Astrocyte of the cerebellum (primary cell): ENCODE measurements around the gene SHQ1.

Experiments
- DNase-seq: peaks from one replicate; pipeline ENCODE4 v3.0.0-alpha.2; 2011; ENCODE audit warnings: low read depth
- H3K4me3 ChIP-seq: 2 replicates; pipeline ENCODE4 v1.5.1; 2011; ENCODE audit warnings: mild to moderate bottlenecking, low read depth, low read length, moderate library complexity
- in situ Hi-C: cut with HindIII; loops from 2 replicates; pipeline ENCODE4 v1.10.0; 2017; ENCODE audit warnings: low sequenced_read_pairs
- TF ChIP-seq, protein P1 (sequence below): IDR thresholded peaks from 2 replicates; pipeline ENCODE4 v1.5.1; 2012; ENCODE audit warnings: low read length, low read depth, moderate library complexity, mild to moderate bottlenecking; ENCODE audit errors: missing control alignments

Gene SHQ1

DNA sequence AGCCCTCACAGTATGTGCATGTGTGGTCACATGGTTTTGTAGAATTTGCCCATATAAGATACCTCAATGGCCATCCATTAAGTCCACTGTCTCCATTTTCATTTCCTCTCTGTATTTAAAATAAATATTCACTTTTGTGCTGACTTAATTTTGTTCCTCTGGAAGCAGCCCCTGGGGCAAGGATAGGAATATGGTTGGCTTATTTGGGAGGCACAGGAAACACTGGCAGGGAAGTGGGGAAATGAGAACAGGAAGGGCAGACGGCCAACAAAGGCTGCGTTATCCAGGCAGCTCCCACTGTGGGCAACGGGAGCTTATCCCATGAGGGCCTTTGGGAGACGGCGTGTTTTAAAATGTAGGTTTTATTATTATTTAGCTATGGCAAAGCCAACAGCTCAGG, 148.6 kb downstream of the SHQ1 start:
- TF ChIP-seq, protein P1, sequence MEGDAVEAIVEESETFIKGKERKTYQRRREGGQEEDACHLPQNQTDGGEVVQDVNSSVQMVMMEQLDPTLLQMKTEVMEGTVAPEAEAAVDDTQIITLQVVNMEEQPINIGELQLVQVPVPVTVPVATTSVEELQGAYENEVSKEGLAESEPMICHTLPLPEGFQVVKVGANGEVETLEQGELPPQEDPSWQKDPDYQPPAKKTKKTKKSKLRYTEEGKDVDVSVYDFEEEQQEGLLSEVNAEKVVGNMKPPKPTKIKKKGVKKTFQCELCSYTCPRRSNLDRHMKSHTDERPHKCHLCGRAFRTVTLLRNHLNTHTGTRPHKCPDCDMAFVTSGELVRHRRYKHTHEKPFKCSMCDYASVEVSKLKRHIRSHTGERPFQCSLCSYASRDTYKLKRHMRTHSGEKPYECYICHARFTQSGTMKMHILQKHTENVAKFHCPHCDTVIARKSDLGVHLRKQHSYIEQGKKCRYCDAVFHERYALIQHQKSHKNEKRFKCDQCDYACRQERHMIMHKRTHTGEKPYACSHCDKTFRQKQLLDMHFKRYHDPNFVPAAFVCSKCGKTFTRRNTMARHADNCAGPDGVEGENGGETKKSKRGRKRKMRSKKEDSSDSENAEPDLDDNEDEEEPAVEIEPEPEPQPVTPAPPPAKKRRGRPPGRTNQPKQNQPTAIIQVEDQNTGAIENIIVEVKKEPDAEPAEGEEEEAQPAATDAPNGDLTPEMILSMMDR, result no peak
- no peak overlapping the region for H3K4me3 ChIP-seq
- in situ Hi-C loops, result no loop called here
- no peak for DNase-seq
